ENCODE results near the gene ZNF365. TPM values are rescaled to one million over a fixed set of nuclear protein-coding genes. Genes with fewer than 3 reads are reported as not detected.

Gene ZNF365
- total and polyA plus RNA-seq, 2 of the 8 experiments (the other 6 are each of a cell fraction or from before 2014, with no cell fraction given) = 0.41 to 0.43 TPM

DNA sequence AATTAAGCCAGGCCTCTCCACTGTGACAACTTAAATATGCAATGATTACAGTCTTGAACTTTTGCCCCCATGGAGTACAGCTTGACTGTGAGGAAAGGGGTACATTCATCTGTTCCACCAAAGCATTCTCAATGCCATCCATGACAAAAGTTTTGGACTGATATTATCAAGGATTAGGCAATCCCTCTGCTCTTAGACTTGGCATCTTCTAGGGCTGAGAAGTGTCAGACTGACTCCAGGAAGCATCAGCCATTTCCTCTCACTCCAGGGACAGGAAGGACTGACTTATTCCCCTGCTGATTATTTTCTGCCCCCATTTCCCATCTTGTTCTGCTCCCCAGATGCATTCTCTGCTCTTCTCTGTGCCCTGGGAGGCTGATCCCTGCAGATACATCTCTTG, 69.7 kb downstream of the ZNF365 start (continued):
- no peak for TF ChIP-seq KDM1A (IDR thresholded peaks at IDR 0.05; ENCODE audit: borderline replicate concordance, low read length)

Measured in H1 (cell line).